ENCODE results near the gene SARS1.
A peak's percentile ranks its signal among the peaks of the same experiment; 100 is the strongest.

Gene SARS1

DNA sequence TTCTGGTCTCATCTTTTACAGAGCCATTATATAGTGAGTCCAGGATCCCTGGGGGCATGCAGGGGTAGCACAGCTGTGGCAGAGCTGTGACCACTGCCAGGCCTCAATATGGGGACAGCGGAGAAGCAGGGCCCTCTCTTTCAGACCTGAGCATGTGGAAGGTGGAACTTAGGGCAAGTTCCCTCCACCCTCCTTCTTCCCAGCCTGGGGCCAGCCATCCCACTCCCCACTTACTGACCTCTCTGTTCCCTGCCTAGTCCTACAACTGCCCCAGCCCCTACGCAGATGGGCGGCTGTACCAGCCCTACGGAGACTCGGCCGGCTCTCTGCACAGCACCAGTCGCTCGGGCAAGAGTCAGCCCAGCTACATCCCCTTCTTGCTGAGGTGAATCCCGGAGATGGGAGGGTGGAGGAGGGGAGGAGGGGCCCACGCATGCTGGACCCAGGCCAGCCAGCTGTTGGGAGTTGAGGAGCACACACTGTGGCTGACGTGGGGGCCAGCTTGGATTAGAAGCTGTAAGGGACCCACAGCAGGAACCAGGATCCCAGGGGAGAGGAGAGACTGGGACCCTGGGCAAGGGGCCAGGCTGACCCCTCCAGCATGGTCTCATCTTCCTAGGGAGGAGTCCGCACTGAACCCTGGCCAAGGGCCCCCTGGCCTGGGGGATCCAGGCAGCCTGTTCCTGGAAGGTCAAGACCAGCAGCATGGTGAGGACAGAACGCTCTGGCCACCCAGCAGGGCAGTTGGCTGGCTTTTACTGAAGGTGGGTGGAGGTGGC lies 58.5 kb downstream of the SARS1 start:
- TF ChIP-seq POLR2AphosphoS5 (IDR thresholded peaks at IDR 0.05; ENCODE audit: low read depth): no peak
- Histone ChIP-seq H3K27me3 (ENCODE audit: insufficient read depth, poor library complexity, severe bottlenecking) (no peaks in the 10 kb centered on the region), H3K27ac (replicated peaks) (no peak overlapping the region), H3K4me3 (replicated peaks; ENCODE audit: insufficient read depth, low read length) (no peak overlapping the region)
- no peak for DNase-seq (ENCODE audit: low read depth in 1 of 2, low spot score in 1 of 2)

DNA sequence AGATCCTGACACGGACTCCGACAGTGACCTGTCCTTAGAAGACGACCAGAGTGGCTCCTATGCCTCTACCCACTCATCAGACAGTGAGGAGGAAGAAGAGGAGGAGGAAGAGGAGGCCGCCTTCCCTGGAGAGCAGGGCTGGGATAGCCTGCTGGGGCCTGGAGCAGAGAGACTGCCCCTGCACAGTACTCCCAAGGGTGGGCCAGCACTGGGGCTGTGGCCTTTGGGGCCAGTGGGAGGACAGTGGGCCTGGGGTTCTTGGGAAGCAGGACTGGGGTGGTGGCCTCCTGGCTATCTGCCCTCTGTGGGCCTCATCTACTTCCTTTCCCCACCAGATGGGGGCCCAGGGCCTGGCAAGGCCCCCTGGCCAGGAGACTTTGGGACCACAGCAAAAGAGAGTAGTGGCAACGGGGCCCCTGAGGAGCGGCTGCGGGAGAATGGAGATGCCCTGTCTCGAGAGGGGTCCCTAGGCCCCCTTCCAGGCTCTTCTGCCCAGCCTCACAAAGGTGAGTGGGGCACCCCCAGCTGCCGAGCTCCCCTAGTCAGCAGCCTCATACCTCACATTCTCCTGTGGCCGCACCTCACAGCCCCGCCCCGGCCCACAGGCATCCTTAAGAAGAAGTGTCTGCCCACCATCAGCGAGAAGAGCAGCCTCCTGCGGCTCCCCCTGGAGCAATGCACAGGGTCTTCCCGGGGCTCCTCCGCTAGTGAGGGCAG lies 59.3 kb downstream of the SARS1 start:
- Histone ChIP-seq H3K27me3 (ENCODE audit: insufficient read depth, poor library complexity, severe bottlenecking) (no peaks in the 10 kb centered on the region), H3K27ac (replicated peaks) (no peak overlapping the region), H3K4me3 (replicated peaks; ENCODE audit: insufficient read depth, low read length) (no peak overlapping the region)
- no peak for TF ChIP-seq POLR2AphosphoS5 (IDR thresholded peaks at IDR 0.05; ENCODE audit: low read depth)
- TF ChIP-seq, protein P1, sequence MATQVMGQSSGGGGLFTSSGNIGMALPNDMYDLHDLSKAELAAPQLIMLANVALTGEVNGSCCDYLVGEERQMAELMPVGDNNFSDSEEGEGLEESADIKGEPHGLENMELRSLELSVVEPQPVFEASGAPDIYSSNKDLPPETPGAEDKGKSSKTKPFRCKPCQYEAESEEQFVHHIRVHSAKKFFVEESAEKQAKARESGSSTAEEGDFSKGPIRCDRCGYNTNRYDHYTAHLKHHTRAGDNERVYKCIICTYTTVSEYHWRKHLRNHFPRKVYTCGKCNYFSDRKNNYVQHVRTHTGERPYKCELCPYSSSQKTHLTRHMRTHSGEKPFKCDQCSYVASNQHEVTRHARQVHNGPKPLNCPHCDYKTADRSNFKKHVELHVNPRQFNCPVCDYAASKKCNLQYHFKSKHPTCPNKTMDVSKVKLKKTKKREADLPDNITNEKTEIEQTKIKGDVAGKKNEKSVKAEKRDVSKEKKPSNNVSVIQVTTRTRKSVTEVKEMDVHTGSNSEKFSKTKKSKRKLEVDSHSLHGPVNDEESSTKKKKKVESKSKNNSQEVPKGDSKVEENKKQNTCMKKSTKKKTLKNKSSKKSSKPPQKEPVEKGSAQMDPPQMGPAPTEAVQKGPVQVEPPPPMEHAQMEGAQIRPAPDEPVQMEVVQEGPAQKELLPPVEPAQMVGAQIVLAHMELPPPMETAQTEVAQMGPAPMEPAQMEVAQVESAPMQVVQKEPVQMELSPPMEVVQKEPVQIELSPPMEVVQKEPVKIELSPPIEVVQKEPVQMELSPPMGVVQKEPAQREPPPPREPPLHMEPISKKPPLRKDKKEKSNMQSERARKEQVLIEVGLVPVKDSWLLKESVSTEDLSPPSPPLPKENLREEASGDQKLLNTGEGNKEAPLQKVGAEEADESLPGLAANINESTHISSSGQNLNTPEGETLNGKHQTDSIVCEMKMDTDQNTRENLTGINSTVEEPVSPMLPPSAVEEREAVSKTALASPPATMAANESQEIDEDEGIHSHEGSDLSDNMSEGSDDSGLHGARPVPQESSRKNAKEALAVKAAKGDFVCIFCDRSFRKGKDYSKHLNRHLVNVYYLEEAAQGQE (IDR thresholded peaks at IDR 0.05; ENCODE audit: insufficient replicate concordance, low read depth): no peak
- TF ChIP-seq, protein P2, sequence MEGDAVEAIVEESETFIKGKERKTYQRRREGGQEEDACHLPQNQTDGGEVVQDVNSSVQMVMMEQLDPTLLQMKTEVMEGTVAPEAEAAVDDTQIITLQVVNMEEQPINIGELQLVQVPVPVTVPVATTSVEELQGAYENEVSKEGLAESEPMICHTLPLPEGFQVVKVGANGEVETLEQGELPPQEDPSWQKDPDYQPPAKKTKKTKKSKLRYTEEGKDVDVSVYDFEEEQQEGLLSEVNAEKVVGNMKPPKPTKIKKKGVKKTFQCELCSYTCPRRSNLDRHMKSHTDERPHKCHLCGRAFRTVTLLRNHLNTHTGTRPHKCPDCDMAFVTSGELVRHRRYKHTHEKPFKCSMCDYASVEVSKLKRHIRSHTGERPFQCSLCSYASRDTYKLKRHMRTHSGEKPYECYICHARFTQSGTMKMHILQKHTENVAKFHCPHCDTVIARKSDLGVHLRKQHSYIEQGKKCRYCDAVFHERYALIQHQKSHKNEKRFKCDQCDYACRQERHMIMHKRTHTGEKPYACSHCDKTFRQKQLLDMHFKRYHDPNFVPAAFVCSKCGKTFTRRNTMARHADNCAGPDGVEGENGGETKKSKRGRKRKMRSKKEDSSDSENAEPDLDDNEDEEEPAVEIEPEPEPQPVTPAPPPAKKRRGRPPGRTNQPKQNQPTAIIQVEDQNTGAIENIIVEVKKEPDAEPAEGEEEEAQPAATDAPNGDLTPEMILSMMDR (IDR thresholded peaks at IDR 0.05; ENCODE audit: insufficient read depth, low read length): no peak
- no peak for TF ChIP-seq SPI1 (IDR thresholded peaks at IDR 0.05; ENCODE audit: borderline replicate concordance, low read depth)
- no peak for TF ChIP-seq GABPA (IDR thresholded peaks at IDR 0.05; ENCODE audit: low read depth)
- DNase-seq (ENCODE audit: low read depth in 1 of 2, low spot score in 1 of 2): no peak

DNA sequence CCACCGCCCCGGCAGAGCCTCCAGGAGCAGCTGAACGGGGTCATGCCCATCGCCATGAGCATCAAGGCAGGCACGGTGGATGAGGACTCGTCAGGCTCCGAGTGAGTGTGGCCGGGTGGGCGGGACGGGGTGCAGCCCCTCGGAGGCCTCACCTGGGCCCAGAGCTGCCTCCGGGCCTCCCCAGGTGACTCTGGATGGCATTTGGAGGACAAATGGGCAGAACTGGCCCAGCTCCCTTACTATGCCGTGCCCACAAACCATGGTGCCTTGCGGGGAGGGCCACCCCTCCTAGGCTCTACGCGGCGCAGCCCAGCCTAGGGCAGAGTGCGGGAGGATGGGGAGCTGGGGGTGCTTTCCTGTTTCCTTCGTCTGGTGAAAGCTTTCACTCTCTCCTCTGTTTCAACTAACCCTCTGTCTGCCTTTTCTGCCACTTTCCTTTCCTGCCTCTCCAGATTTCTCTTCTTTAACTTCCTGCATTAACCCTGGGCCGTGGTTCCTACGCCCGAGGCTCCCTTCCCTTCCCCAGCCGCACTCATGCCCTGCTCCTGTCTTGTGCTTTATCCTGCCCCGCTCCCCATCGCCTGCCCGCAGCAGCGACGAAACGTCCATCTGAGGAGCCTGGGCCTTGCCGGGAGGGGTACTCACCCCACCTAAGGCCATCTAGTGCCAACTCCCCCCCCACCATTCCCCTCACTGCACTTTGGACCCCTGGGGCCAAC lies 60.0 kb downstream of the SARS1 start:
- H3K27ac ChIP-seq (replicated peaks): no peak overlapping the region
- TF ChIP-seq GABPA (IDR thresholded peaks at IDR 0.05; ENCODE audit: low read depth): no peak
- TF ChIP-seq, protein P2 (IDR thresholded peaks at IDR 0.05; ENCODE audit: insufficient read depth, low read length): no peak
- H3K4me3 ChIP-seq (replicated peaks; ENCODE audit: insufficient read depth, low read length): no peak overlapping the region

DNA sequence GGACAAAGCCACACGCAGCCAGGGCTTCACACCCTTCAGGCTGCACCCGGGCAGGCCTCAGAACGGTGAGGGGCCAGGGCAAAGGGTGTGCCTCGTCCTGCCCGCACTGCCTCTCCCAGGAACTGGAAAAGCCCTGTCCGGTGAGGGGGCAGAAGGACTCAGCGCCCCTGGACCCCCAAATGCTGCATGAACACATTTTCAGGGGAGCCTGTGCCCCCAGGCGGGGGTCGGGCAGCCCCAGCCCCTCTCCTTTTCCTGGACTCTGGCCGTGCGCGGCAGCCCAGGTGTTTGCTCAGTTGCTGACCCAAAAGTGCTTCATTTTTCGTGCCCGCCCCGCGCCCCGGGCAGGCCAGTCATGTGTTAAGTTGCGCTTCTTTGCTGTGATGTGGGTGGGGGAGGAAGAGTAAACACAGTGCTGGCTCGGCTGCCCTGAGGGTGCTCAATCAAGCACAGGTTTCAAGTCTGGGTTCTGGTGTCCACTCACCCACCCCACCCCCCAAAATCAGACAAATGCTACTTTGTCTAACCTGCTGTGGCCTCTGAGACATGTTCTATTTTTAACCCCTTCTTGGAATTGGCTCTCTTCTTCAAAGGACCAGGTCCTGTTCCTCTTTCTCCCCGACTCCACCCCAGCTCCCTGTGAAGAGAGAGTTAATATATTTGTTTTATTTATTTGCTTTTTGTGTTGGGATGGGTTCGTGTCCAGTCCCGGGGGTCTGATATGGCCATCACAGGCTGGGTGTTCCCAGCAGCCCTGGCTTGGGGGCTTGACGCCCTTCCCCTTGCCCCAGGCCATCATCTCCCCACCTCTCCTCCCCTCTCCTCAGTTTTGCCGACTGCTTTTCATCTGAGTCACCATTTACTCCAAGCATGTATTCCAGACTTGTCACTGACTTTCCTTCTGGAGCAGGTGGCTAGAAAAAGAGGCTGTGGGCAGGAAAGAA lies 61.1 kb downstream of the SARS1 start:
- Histone ChIP-seq H3K27ac (replicated peaks) (no peak overlapping the region), H3K27me3 (ENCODE audit: insufficient read depth, poor library complexity, severe bottlenecking) (no peaks in the 10 kb centered on the region), H3K4me3 (replicated peaks; ENCODE audit: insufficient read depth, low read length) (no peak overlapping the region)
- peak; percentile 45 for TF ChIP-seq SPI1 (IDR thresholded peaks at IDR 0.05; ENCODE audit: borderline replicate concordance, low read depth)
- TF ChIP-seq, protein P1 (IDR thresholded peaks at IDR 0.05; ENCODE audit: insufficient replicate concordance, low read depth): no peak
- peak in 1 of 2 experiments; percentile 21 for DNase-seq (ENCODE audit: low read depth in 1 of 2, low spot score in 1 of 2)

More for the DNA sequence above, 60.0 kb downstream of the SARS1 start:
- DNase-seq (ENCODE audit: low read depth in 1 of 2, low spot score in 1 of 2): no peak
- no peaks in the 10 kb centered on the region for H3K27me3 ChIP-seq (ENCODE audit: insufficient read depth, poor library complexity, severe bottlenecking)

Measured in HL-60 (cell line).